ENCODE data around the gene PDE3B.
A peak's percentile ranks its signal among the peaks of the same experiment; 100 is the strongest.

The PDE3B gene

DNA sequence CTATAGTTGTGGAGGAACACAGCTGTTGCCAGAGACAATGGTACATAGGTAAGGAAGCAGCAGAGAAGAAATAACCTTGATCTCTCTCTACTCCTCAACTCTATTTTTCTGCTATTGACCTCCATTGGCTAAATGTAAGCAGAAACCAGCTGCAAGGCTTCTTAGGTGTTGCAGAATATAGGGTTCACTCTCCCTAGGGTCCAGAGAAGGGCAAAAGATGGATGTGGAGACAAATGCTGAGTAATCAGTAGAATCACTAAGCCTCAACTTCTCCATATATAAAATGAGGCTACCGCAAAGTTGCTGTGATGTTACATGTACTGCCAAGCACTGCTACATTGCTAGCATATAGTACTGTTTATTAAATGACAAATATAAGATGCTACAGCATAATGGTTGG is 120.6 kb downstream of the PDE3B start:
- Histone ChIP-seq H3K27ac (replicated peaks) (no peak overlapping the region), H3K4me3 (replicated peaks; ENCODE audit: insufficient read depth, low read length) (no peak overlapping the region), H3K27me3 (ENCODE audit: insufficient read depth, poor library complexity, severe bottlenecking) (no peaks in the 10 kb centered on the region)
- peak in 1 of 2 experiments; percentile 8 for DNase-seq (ENCODE audit: low read depth in 1 of 2, low spot score in 1 of 2)
- TF ChIP-seq, protein P1, sequence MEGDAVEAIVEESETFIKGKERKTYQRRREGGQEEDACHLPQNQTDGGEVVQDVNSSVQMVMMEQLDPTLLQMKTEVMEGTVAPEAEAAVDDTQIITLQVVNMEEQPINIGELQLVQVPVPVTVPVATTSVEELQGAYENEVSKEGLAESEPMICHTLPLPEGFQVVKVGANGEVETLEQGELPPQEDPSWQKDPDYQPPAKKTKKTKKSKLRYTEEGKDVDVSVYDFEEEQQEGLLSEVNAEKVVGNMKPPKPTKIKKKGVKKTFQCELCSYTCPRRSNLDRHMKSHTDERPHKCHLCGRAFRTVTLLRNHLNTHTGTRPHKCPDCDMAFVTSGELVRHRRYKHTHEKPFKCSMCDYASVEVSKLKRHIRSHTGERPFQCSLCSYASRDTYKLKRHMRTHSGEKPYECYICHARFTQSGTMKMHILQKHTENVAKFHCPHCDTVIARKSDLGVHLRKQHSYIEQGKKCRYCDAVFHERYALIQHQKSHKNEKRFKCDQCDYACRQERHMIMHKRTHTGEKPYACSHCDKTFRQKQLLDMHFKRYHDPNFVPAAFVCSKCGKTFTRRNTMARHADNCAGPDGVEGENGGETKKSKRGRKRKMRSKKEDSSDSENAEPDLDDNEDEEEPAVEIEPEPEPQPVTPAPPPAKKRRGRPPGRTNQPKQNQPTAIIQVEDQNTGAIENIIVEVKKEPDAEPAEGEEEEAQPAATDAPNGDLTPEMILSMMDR (IDR thresholded peaks at IDR 0.05; ENCODE audit: insufficient read depth, low read length), result no peak
- TF ChIP-seq, protein P2, sequence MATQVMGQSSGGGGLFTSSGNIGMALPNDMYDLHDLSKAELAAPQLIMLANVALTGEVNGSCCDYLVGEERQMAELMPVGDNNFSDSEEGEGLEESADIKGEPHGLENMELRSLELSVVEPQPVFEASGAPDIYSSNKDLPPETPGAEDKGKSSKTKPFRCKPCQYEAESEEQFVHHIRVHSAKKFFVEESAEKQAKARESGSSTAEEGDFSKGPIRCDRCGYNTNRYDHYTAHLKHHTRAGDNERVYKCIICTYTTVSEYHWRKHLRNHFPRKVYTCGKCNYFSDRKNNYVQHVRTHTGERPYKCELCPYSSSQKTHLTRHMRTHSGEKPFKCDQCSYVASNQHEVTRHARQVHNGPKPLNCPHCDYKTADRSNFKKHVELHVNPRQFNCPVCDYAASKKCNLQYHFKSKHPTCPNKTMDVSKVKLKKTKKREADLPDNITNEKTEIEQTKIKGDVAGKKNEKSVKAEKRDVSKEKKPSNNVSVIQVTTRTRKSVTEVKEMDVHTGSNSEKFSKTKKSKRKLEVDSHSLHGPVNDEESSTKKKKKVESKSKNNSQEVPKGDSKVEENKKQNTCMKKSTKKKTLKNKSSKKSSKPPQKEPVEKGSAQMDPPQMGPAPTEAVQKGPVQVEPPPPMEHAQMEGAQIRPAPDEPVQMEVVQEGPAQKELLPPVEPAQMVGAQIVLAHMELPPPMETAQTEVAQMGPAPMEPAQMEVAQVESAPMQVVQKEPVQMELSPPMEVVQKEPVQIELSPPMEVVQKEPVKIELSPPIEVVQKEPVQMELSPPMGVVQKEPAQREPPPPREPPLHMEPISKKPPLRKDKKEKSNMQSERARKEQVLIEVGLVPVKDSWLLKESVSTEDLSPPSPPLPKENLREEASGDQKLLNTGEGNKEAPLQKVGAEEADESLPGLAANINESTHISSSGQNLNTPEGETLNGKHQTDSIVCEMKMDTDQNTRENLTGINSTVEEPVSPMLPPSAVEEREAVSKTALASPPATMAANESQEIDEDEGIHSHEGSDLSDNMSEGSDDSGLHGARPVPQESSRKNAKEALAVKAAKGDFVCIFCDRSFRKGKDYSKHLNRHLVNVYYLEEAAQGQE (IDR thresholded peaks at IDR 0.05; ENCODE audit: insufficient replicate concordance, low read depth), result no peak
- TF ChIP-seq SPI1 (IDR thresholded peaks at IDR 0.05; ENCODE audit: borderline replicate concordance, low read depth) (no peak), GABPA (IDR thresholded peaks at IDR 0.05; ENCODE audit: low read depth) (no peak)

DNA sequence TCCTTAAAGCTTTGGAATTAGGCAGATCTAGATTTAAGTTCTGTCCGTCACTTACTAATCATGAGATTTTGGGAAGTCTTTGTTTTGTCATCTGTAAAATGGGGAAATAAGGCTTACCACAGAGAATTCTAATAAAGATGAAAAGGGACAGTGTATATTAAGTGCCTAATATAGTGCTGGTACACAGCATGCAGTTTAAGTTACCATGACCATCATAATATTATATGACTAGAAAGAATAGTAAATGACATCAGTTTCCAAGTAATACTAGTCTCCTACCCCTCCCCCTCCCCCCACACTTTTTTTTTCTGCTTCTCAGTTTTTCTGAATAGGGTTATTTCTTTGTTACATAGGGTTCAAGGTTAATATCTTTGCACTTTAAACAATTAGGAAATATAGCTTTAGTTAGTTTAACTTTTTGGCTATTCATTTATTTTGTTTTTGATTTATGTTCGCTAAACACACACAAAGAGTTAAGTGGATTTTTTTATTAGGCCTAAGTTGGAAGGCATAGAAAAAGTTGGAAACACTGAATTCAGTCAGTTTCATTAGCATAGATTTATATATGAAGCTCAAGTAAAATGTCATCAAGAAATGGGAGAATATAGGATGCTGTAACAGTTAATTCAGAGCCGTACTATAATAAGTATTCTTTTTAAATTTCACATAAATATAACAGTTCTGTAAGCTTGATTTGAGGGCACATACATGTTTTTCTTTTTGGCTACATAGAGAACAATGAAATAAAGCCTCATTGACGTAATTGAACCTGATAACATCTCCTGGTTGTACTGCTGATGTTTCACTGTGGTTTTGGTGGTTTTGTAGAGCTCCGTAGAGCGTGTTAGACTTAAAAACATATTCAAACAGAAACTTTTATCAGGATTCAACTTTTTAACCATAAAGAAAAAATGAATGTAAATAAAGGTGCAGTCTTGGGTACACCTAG is 121.2 kb downstream of the PDE3B start:
- no peak for TF ChIP-seq GABPA (IDR thresholded peaks at IDR 0.05; ENCODE audit: low read depth)
- TF ChIP-seq SPI1 (IDR thresholded peaks at IDR 0.05; ENCODE audit: borderline replicate concordance, low read depth), result no peak
- TF ChIP-seq, protein P2 (IDR thresholded peaks at IDR 0.05; ENCODE audit: insufficient replicate concordance, low read depth), result no peak
- TF ChIP-seq POLR2AphosphoS5 (IDR thresholded peaks at IDR 0.05; ENCODE audit: low read depth), result peak; percentile 21; the same call in 1 of the 2 replicates
- TF ChIP-seq, protein P1 (IDR thresholded peaks at IDR 0.05; ENCODE audit: insufficient read depth, low read length), result no peak
- Histone ChIP-seq H3K4me3 (replicated peaks; ENCODE audit: insufficient read depth, low read length) (no peak overlapping the region), H3K27me3 (ENCODE audit: insufficient read depth, poor library complexity, severe bottlenecking) (no peaks in the 10 kb centered on the region), H3K27ac (replicated peaks) (no peak overlapping the region; the same call in 1 of the 2 replicates)
- DNase-seq (ENCODE audit: low read depth in 1 of 2, low spot score in 1 of 2), result peak in 1 of 2 experiments; percentile 51

DNA sequence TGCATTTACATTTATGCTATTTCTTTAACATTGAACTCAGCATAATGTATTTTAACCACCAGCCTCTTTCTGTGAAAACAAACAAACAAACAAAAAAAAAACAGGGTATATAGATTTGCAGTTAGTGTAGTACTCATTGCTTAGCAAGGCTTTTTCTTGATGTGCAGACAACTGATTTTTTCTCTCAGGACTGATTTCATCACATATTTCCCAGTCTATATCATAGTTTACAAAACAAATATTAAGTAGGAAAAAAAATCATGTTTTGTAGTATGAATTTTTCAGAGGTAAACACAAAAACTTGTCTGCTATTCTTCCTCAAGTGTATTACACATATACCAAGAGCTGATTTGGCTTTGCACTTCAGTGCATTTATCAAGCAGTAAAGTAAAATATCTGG is 123.0 kb downstream of the PDE3B start:
- H3K27me3 ChIP-seq (ENCODE audit: insufficient read depth, poor library complexity, severe bottlenecking), result no peaks in the 10 kb centered on the region
- TF ChIP-seq, protein P1 (IDR thresholded peaks at IDR 0.05; ENCODE audit: insufficient read depth, low read length), result no peak
- TF ChIP-seq POLR2AphosphoS5 (IDR thresholded peaks at IDR 0.05; ENCODE audit: low read depth), result no peak
- no peak for TF ChIP-seq GABPA (IDR thresholded peaks at IDR 0.05; ENCODE audit: low read depth)
- no peak overlapping the region for H3K4me3 ChIP-seq (replicated peaks; ENCODE audit: insufficient read depth, low read length)
- H3K27ac ChIP-seq (replicated peaks), result no peak overlapping the region
- DNase-seq (ENCODE audit: low read depth in 1 of 2, low spot score in 1 of 2), result no peak

All from HL-60 (cell line).